Neural cell (in vitro differentiated cells): Measurements from ENCODE around the gene UPF1. TPM values are rescaled to one million over a fixed set of nuclear protein-coding genes. Genes with fewer than 3 reads are reported as not detected.

Experiments
- H2AFZ ChIP-seq: fragments of 200-600, 300-800 bp; sonication (generic), shearing (Covaris generic); 2 replicates; pipeline ENCODE4 v1.6.0; 2014; ENCODE audit warnings: low read depth, mild to moderate bottlenecking, antibody characterized with exemption, low read length, moderate library complexity
- H3F3A ChIP-seq: fragments of 200-600 bp; shearing (Covaris generic); 2 replicates; pipeline ENCODE4 v1.6.1; 2016; ENCODE audit warnings: mild to moderate bottlenecking, moderate library complexity, mixed read lengths, antibody characterized with exemption, low read length; ENCODE audit not compliant: insufficient read depth, poor library complexity, severe bottlenecking
- H3K27ac ChIP-seq: fragments of 200-600, 300-800 bp; sonication (generic), shearing (Covaris generic); 2 replicates; pipeline ENCODE4 v1.5.1; 2014; ENCODE audit warnings: mild to moderate bottlenecking, low read length, moderate library complexity
- H3K27me3 ChIP-seq: fragments of 300-800, 200-600 bp; sonication (generic), shearing (Covaris generic); 2 replicates; pipeline ENCODE4 v1.6.0; 2014; ENCODE audit warnings: mild to moderate bottlenecking, low read depth, low read length, moderate library complexity; ENCODE audit not compliant: insufficient read depth
- H3K36me3 ChIP-seq: fragments of 300-800, 200-600 bp; sonication (generic), shearing (Covaris generic); 2 replicates; pipeline ENCODE4 v1.5.1; 2014; ENCODE audit warnings: mild to moderate bottlenecking, antibody characterized with exemption, low read length, moderate library complexity; ENCODE audit not compliant: insufficient read depth
- H3K4me2 ChIP-seq: fragments of 300-800, 200-600 bp; sonication (generic), shearing (Covaris generic); 2 replicates; pipeline ENCODE4 v1.6.0; 2014; ENCODE audit warnings: mild to moderate bottlenecking, low read length
- H3K4me3 ChIP-seq: fragments of 300-800, 200-600 bp; sonication (generic), shearing (Covaris generic); 2 replicates; pipeline ENCODE4 v1.5.1; 2014; ENCODE audit warnings: mild to moderate bottlenecking, low read length, moderate library complexity
- H3K79me2 ChIP-seq: fragments of 200-600 bp; shearing (Covaris generic); replicated peaks from 2 replicates; pipeline ENCODE4 v1.6.0; 2014; ENCODE audit warnings: mild to moderate bottlenecking, low read length, moderate library complexity; ENCODE audit not compliant: insufficient read depth
- H3K9ac ChIP-seq: fragments of 300-800, 200-600 bp; sonication (generic), shearing (Covaris generic); 2 replicates; pipeline ENCODE4 v1.6.1; 2016; ENCODE audit warnings: mild to moderate bottlenecking, low read length, mixed read lengths
- H3K9me2 ChIP-seq: fragments of 200-600 bp; shearing (Covaris generic); 2 replicates; pipeline ENCODE4 v1.6.1; 2016; ENCODE audit warnings: mild to moderate bottlenecking, low read length, mixed read lengths; ENCODE audit not compliant: insufficient read depth
- H3K9me3 ChIP-seq: fragments of 200-600, 300-800 bp; sonication (generic), shearing (Covaris generic); 2 replicates; pipeline ENCODE4 v1.6.1; 2016; ENCODE audit warnings: mild to moderate bottlenecking, mixed run types, low read length, moderate library complexity, mixed read lengths
- H4K20me1 ChIP-seq: fragments of 200-600 bp; shearing (Covaris generic); 2 replicates; pipeline ENCODE4 v1.6.1; 2016; ENCODE audit warnings: mild to moderate bottlenecking, mixed run types; ENCODE audit not compliant: insufficient read depth
- CTCF ChIP-seq: fragments of 450-650 bp; IDR thresholded peaks from 2 replicates; pipeline ENCODE4 v1.5.1; 2014; ENCODE audit warnings: antibody characterized with exemption, mild to moderate bottlenecking, moderate library complexity; ENCODE audit not compliant: poor library complexity, severe bottlenecking
- EP300 ChIP-seq: fragments of 450-650 bp; conservative IDR thresholded peaks from 2 replicates; pipeline ENCODE4 v1.6.1; 2014; ENCODE audit warnings: antibody characterized with exemption, mild to moderate bottlenecking, moderate library complexity; ENCODE audit not compliant: poor library complexity, severe bottlenecking
- EZH2 ChIP-seq: fragments of 200-600, 300-800 bp; shearing (Covaris generic), sonication (generic); IDR thresholded peaks from 2 replicates; pipeline ENCODE4 v1.6.1; 2014; ENCODE audit warnings: antibody characterized with exemption, low read length, borderline replicate concordance, mild to moderate bottlenecking; ENCODE audit not compliant: insufficient read depth, poor library complexity, severe bottlenecking
- MXI1 ChIP-seq: fragments of 450-650 bp; conservative IDR thresholded peaks from 2 replicates; pipeline ENCODE4 v1.6.1; 2014; ENCODE audit warnings: antibody characterized with exemption, mild to moderate bottlenecking; ENCODE audit not compliant: poor library complexity, severe bottlenecking
- POLR2AphosphoS5 ChIP-seq: IDR thresholded peaks from 2 replicates; pipeline ENCODE4 v1.6.1; 2012
- RAD21 ChIP-seq: fragments of 450-650 bp; conservative IDR thresholded peaks from 2 replicates; pipeline ENCODE4 v1.6.1; 2014; ENCODE audit warnings: antibody characterized with exemption, mild to moderate bottlenecking, moderate library complexity
- SMC3 ChIP-seq: fragments of 450-650 bp; conservative IDR thresholded peaks from 2 replicates; pipeline ENCODE4 v1.6.1; 2014; ENCODE audit warnings: antibody characterized with exemption, mild to moderate bottlenecking, moderate library complexity; ENCODE audit not compliant: poor library complexity
- TAF1 ChIP-seq: IDR thresholded peaks from 2 replicates; pipeline ENCODE4 v1.6.1; 2012; ENCODE audit warnings: low read depth
- polyA plus RNA-seq: library from polyadenylated mRNA; depleted of rRNA; stranded (reverse); fragments of >200 nt; gene quantifications from 2 replicates; pipeline ENCODE4 v1.2.3, GENCODE V29; 2014
- TF ChIP-seq, protein P1 (sequence below): IDR thresholded peaks from 2 replicates; pipeline ENCODE4 v1.6.1; 2012; ENCODE audit warnings: borderline replicate concordance

Gene UPF1
- polyA plus RNA-seq, 1 donor from 2014 or later: 39.3 TPM

DNA sequence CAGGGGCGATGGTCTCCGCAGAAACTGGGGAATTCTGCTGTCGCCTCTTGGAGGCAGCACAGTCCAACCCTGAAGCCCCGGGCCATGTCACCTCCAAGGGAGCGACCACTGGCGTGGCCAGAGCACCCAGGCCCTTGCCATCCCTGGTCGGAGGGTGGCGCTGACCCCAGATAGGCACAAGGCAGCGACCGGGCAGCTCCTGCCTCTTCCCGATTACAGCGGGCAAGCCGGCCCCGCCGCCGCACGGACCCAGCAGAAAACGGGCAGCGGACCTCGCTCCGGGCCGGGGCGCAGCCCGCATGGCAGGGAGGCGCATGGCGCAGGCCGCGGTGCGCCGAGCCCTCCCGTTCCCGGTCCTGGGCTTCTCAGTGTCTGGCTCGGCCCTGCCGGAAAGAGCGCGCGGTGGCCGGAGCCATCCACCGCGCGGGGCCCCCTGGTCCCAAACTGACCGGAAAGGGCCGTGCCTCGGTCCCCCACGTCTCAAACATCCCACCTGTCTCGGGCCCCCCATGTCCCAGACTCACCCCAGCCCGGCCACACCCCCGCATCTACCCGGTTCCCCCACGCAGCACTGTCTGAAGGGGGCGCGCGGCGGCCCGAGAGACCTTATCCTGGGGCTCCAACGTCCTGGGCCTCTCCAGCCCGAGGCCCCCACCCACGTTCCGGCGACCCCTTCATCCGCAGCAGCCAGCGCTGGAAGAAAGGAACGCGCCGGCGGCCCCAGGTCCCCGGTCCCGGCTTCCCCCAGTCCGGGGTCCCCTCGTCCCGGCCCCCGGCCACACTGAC, 63.5 kb downstream of the UPF1 start:
- H3K9ac ChIP-seq: peak overlapping the region; percentile 89
- no peaks in the 10 kb centered on the region for H4K20me1 ChIP-seq
- H2AFZ ChIP-seq: no peak overlapping the region
- H3F3A ChIP-seq: no peaks in the 10 kb centered on the region
- peak overlapping the region; percentile 98 for H3K4me3 ChIP-seq
- TF ChIP-seq SMC3 (peak; percentile 54), RAD21 (peak; percentile 51), MXI1 (peak; percentile 81), CTCF (peak; percentile 67), EZH2 (no peak), EP300 (no peak)
- peak overlapping the region; percentile 83 for H3K27ac ChIP-seq
- H3K27me3 ChIP-seq: no peaks in the 10 kb centered on the region
- peak overlapping the region; percentile 92 for H3K4me2 ChIP-seq
- H3K79me2 ChIP-seq: peaks cover 18% of the 10 kb centered on the region
- H3K9me3 ChIP-seq: no peaks in the 10 kb centered on the region
- H3K36me3 ChIP-seq: no peaks in the 10 kb centered on the region
- no peaks in the 10 kb centered on the region for H3K9me2 ChIP-seq

- Histone ChIP-seq H2AFZ (no peak within 1 kb of the TSS), H3K9me3 (no peaks in the 10 kb centered on the region), H3K4me2 (peak within 1 kb of the TSS; percentile 92), H3K9ac (peak within 1 kb of the TSS; percentile 89), H3K9me2 (no peaks in the 10 kb centered on the region), H3K27ac (peak within 1 kb of the TSS; percentile 83), H3F3A (no peaks in the 10 kb centered on the region), H3K36me3 (no peaks in the 10 kb centered on the region), H3K79me2 (peaks cover 18% of the 10 kb centered on the region), H3K27me3 (no peaks in the 10 kb centered on the region), H4K20me1 (no peaks in the 10 kb centered on the region), H3K4me3 (peak within 1 kb of the TSS; percentile 98)
- TF ChIP-seq EZH2: no peak
- no peak for TF ChIP-seq RAD21
- no peak for TF ChIP-seq EP300
- no peak for TF ChIP-seq CTCF
- TF ChIP-seq, protein P1, sequence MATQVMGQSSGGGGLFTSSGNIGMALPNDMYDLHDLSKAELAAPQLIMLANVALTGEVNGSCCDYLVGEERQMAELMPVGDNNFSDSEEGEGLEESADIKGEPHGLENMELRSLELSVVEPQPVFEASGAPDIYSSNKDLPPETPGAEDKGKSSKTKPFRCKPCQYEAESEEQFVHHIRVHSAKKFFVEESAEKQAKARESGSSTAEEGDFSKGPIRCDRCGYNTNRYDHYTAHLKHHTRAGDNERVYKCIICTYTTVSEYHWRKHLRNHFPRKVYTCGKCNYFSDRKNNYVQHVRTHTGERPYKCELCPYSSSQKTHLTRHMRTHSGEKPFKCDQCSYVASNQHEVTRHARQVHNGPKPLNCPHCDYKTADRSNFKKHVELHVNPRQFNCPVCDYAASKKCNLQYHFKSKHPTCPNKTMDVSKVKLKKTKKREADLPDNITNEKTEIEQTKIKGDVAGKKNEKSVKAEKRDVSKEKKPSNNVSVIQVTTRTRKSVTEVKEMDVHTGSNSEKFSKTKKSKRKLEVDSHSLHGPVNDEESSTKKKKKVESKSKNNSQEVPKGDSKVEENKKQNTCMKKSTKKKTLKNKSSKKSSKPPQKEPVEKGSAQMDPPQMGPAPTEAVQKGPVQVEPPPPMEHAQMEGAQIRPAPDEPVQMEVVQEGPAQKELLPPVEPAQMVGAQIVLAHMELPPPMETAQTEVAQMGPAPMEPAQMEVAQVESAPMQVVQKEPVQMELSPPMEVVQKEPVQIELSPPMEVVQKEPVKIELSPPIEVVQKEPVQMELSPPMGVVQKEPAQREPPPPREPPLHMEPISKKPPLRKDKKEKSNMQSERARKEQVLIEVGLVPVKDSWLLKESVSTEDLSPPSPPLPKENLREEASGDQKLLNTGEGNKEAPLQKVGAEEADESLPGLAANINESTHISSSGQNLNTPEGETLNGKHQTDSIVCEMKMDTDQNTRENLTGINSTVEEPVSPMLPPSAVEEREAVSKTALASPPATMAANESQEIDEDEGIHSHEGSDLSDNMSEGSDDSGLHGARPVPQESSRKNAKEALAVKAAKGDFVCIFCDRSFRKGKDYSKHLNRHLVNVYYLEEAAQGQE: no peak
- TF ChIP-seq POLR2AphosphoS5: peak; percentile 75
- TF ChIP-seq TAF1: no peak
Measured at GRCh38 chr19:18895824-18896341, 64.1 kb downstream of the UPF1 start, which contains the start of gene CERS1. Gene CERS1 (minus strand): TSS chr19:18896158. CDS start chr19:18896072, 86 bp downstream.
